Brain microvascular endothelial cell (primary cell): ENCODE results near the gene FGGY.

Experiments
- DNase-seq: peaks from one replicate; pipeline ENCODE4 v3.0.0-alpha.2; 2020
- H3K27ac ChIP-seq: fragments of 250-450 bp; sonication (Bioruptor Pico); 2 replicates; pipeline ENCODE4 v1.5.1; 2020; ENCODE audit warnings: mild to moderate bottlenecking, moderate library complexity
- H3K27me3 ChIP-seq: fragments of 250-450 bp; sonication (Bioruptor Pico); replicated peaks from 2 replicates; pipeline ENCODE4 v1.5.1; 2020; ENCODE audit warnings: mild to moderate bottlenecking
- H3K36me3 ChIP-seq: fragments of 250-450 bp; sonication (Bioruptor Pico); replicated peaks from 2 replicates; pipeline ENCODE4 v1.5.1; 2020; ENCODE audit warnings: mild to moderate bottlenecking
- H3K4me3 ChIP-seq: 2 replicates; pipeline ENCODE4 v1.5.1; 2011; ENCODE audit warnings: low read depth, mild to moderate bottlenecking, control low read depth, low read length, moderate library complexity
- in situ Hi-C: cut with HindIII; loops from 2 replicates; pipeline ENCODE4 v1.10.0; 2017; ENCODE audit warnings: low sequenced_read_pairs, low pct_ligation_motif_present
- TF ChIP-seq, protein P1 (sequence below): IDR thresholded peaks from 2 replicates; pipeline ENCODE4 v1.5.1; 2011; ENCODE audit warnings: low read depth, mild to moderate bottlenecking, moderate library complexity, low read length, control low read depth, inconsistent platforms; ENCODE audit errors: missing control alignments

Gene FGGY

DNA sequence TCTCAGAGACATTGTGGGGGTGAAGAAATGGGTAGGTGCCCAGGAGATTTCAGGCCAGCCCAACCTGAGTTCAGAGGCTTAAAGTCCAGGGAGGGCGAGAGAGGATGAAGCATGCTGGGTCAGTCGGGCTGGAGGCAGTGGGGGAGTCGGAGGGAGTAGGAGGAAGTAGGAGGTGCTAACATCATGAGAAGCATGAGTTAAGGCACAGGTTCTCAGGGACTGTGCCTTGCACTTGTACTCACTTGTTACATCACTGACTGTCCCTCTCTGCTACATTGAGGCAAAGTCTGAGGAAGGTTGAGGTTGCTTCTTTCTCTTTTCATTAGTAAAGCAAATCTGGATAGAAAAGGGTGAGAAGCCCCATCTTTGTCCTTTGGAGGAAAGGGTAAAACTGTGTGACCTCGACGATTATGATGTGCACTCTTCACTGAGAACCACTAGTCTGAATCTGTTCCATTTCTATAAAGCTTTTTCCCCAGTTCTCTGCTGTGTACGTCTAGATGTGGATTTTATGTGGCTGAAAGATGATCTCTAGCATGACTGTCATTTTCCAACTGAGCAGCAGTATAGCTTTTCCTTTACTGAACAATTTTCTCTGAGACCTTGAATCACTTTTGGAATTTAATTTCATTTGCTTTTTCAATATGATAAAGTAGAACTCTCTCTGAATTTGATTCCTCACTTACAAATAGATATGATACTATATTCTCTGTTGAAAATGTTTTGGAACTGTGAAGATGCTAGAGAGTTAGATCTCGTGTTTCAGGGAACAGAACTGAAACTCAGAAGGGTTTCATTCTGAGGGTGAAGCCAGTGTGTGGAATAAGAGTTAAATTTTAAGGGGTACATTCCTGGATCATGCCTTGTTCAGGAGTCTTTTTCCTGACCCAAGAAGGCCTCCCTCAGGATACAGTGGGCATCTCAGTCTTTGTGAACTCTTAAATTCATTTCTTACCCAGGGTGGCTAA, 94.6 kb downstream of the FGGY start:
- in situ Hi-C loops: no loop called here
- TF ChIP-seq, protein P1, sequence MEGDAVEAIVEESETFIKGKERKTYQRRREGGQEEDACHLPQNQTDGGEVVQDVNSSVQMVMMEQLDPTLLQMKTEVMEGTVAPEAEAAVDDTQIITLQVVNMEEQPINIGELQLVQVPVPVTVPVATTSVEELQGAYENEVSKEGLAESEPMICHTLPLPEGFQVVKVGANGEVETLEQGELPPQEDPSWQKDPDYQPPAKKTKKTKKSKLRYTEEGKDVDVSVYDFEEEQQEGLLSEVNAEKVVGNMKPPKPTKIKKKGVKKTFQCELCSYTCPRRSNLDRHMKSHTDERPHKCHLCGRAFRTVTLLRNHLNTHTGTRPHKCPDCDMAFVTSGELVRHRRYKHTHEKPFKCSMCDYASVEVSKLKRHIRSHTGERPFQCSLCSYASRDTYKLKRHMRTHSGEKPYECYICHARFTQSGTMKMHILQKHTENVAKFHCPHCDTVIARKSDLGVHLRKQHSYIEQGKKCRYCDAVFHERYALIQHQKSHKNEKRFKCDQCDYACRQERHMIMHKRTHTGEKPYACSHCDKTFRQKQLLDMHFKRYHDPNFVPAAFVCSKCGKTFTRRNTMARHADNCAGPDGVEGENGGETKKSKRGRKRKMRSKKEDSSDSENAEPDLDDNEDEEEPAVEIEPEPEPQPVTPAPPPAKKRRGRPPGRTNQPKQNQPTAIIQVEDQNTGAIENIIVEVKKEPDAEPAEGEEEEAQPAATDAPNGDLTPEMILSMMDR: no peak
- no peak for DNase-seq
- no peaks in the 10 kb centered on the region for H3K36me3 ChIP-seq
- no peak overlapping the region for H3K27ac ChIP-seq
- H3K4me3 ChIP-seq: no peak overlapping the region
- H3K27me3 ChIP-seq: no peaks in the 10 kb centered on the region

DNA sequence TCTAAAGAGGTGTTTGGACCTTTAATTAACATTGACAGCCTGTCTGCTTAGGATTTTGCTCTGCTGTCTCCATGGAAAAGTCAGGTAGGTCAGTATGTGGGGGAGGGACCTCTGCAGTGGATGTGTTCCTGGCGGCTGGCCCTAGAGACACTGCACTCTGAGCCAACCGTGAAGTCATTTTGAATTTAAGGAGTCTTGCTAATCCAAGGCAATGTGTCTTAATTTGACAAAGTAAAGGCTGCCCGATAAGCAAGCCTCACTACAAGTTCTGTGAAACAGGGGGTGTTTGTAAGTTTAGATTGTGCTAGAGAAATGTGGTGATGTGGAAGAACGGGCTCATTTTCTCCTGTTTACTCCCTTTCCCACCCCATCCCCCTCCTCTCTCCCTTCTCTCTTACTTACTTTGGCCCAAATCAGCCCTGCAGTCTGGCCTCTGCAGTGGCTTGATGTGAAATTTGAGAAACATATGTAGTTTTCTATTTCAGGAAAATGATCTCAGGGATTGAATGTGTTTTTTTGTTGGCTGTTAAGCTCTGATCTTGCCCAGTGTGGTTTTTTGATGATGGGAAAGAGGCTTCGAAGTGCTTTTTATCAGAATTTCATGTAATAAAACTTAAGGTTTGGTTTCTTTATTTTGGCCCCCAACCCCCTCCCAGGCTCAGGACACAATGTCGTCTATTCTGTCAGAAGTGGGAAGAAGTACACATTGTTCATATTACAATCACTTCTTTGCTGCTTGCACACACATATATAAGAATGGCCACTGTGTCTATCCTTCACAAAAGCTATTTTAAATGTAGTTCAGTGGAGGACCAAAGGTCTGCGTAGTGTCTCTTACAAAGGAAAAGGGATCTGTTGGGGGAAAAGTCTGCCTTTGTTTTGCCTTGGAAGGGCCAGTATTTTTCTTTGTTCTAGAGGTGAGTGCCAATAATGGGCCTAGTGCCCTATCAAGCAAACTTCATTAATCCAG, 96.6 kb downstream of the FGGY start:
- H3K27ac ChIP-seq: peak overlapping the region; percentile 73
- no peaks in the 10 kb centered on the region for H3K27me3 ChIP-seq
- TF ChIP-seq, protein P1: no peak
- no peak overlapping the region for H3K4me3 ChIP-seq
- no peaks in the 10 kb centered on the region for H3K36me3 ChIP-seq
- in situ Hi-C loops: no loop called here
- peak; percentile 78 for DNase-seq

DNA sequence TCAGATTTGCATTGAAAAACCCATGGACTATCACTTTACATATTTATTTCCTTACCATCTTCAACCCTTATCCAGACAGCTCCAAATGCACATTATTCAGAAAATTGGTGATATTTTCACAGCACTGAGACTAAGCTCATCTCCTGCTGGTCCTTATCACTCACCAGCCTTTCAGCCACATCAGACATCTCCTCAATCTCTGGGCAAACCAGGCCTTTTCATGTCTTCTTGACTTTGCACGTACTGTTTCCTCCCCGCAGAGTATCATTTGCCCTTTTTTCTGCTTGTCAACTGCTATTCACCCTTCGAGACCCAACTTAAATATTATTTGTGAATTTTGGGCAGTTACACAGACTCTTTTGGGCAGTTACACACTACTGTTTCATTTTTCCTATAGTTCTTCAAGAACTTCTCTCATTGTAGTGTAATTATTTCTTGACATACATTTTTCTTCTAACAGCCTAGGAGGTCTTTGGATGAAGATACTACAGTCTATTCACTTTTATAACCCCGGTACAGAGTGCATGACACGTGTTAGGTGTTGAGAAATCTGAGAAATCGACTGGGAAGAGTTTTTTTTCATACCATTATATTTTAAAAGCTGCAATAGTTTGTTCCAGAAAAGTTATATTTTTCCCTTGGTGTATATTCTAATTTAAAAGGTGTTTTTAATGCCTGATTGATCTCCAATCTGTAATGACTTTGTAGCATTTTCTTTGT, 98.0 kb downstream of the FGGY start:
- Histone ChIP-seq H3K4me3 (no peak overlapping the region), H3K27me3 (no peaks in the 10 kb centered on the region), H3K27ac (no peak overlapping the region), H3K36me3 (no peaks in the 10 kb centered on the region)
- TF ChIP-seq, protein P1: no peak
- DNase-seq: no peak
- in situ Hi-C loops: no loop called here

DNA sequence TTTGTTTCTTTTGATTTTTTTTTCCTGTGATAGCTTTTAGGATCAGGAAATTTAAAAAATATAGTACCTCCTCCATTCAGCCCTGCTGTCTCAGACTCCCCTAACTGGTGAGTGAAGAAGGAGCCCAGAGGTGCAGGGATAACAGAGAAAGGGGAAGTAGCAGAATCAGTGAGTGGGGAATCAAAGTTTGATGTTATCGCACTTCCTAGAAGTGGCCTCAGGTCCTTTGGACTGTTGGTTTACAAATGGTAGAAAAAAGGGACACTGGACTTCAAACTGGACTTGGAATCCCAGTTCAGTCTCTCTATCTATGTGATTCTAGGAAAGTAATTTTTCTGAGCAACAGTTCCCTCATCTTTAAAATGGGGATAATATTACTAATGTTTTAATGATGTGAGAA, 99.5 kb downstream of the FGGY start:
- no peaks in the 10 kb centered on the region for H3K36me3 ChIP-seq
- TF ChIP-seq, protein P1: no peak
- no peak overlapping the region for H3K4me3 ChIP-seq
- in situ Hi-C loops: no loop called here
- DNase-seq: no peak
- no peaks in the 10 kb centered on the region for H3K27me3 ChIP-seq
- H3K27ac ChIP-seq: no peak overlapping the region

DNA sequence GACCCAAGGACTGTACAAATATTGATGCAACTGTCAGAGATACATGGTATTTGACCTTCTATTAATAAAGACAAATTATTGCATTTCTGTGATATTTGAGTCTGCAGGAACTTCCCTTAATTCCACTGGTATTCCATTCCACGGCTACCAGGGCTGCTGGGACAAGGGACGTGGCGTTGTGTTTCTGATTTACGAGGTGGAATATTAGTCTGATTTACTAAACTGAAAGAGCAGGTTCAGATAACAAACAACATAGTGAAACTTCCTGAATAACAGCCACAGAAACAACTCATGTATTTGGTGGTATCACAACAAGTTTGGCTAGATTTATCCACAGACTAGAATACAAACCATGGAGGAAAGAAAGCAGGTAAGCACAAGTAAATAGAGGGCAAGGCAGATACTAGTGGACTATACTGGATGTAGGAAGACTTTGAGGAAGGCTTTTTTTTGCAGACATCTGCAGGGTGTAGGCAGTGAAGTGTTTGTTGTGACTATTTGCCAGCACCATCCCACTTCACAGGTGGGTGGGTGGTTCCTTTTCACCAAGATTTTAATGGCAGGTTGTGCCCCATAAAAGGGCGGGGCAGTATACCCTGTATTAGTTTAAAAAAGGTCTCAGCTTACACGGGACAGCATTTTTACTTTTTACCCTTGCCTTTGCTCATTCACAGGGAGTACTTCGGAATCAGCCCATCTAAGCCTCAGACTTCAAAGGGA, 100.4 kb downstream of the FGGY start:
- no peak overlapping the region for H3K27ac ChIP-seq
- no peak overlapping the region for H3K4me3 ChIP-seq
- H3K27me3 ChIP-seq: no peaks in the 10 kb centered on the region
- no peaks in the 10 kb centered on the region for H3K36me3 ChIP-seq
- in situ Hi-C loops: no loop called here
- TF ChIP-seq, protein P1: no peak
- no peak for DNase-seq
